ENCODE measurements around the gene JAKMIP1.

- TF ChIP-seq ZNF274 (IDR thresholded peaks at IDR 0.05; ENCODE audit: low read depth, low read length) (no peak), SUZ12 (IDR thresholded peaks at IDR 0.05; ENCODE audit: extremely low read depth, insufficient read depth, insufficient read length) (no peak)
These were observed 42.1 kb upstream of the JAKMIP1 start for GRCh38 chr4:6242271-6243029.

All from NT2/D1 (cell line).